Measurements from ENCODE around the gene CALU. TPM values are rescaled to one million over a fixed set of nuclear protein-coding genes. Genes with fewer than 3 reads are reported as not detected.

Gene CALU
- total RNA-seq, 1 donor from 2014 or later = 516 TPM

DNA sequence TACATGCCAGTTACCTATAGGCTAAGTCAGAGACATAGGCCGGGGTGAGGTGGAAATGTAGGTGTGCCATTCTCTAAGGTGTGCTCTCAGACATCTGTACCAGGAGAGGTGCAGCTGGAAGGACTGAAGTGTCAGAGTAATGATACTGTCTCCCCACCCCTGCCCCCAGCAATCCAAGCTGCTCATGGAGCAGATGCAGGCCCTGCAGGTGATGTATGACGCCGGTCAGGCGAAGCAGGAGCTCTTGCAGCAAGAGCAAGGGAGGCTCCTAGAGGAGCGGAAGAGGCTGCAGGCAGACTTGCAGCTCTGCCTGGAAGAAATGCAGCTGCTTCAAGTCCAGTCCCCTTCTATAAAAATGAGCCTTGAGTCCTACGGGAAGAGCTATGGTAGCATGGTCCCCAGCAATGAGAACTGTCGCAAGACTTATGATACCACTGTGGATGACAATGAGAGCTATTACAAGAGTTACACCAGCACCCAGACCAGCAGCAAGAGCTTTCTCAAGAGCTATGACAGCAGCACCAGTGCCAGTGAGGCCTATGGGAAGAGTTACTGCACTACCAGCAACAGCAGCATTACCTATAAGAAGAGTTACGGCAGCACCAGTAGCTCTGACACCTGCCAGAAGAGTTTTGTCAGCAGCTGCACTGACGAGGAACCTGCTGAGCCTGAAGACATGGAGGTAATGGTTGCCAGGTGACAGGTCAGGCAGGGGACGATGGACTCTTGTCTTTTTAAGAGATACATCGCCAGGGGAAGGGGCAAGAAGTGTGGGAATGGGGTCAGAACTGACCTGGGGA lies 72.7 kb downstream of the CALU start:
- H3K36me3 Mint-ChIP-seq (ENCODE audit: unreplicated experiment) = no peaks in the 10 kb centered on the region
- no peak for TF ChIP-seq CTCF (IDR thresholded peaks at IDR 0.05)

GRCh38 chr7:128812514-128813168 lies 73.5 kb downstream of the CALU start:
- no peaks in the 10 kb centered on the region for H3K9me3 Mint-ChIP-seq (ENCODE audit: unreplicated experiment)
- TF ChIP-seq CTCF (IDR thresholded peaks at IDR 0.05) = no peak
- H3K36me3 Mint-ChIP-seq (ENCODE audit: unreplicated experiment) = no peaks in the 10 kb centered on the region
- H3K4me1 Mint-ChIP-seq (ENCODE audit: unreplicated experiment) = no peaks in the 10 kb centered on the region
- no peak overlapping the region for H3K27ac Mint-ChIP-seq (ENCODE audit: unreplicated experiment)
- DNase-seq (ENCODE audit: extremely low spot score, unreplicated experiment) = no peak
- peaks cover 7% of the 10 kb centered on the region for H3K27me3 Mint-ChIP-seq (ENCODE audit: unreplicated experiment)
- no peak overlapping the region for H3K4me3 Mint-ChIP-seq (ENCODE audit: unreplicated experiment)

More for the DNA sequence above, 72.7 kb downstream of the CALU start:
- no peaks in the 10 kb centered on the region for H3K4me1 Mint-ChIP-seq (ENCODE audit: unreplicated experiment)
- no peak overlapping the region for H3K4me3 Mint-ChIP-seq (ENCODE audit: unreplicated experiment)
- DNase-seq (ENCODE audit: extremely low spot score, unreplicated experiment) = no peak
- no peak overlapping the region for H3K27ac Mint-ChIP-seq (ENCODE audit: unreplicated experiment)
- H3K9me3 Mint-ChIP-seq (ENCODE audit: unreplicated experiment) = no peaks in the 10 kb centered on the region
- H3K27me3 Mint-ChIP-seq (ENCODE audit: unreplicated experiment) = peaks cover 6% of the 10 kb centered on the region

GRCh38 chr7:128814499-128814898 lies 75.3 kb downstream of the CALU start:
- no peak for TF ChIP-seq CTCF (IDR thresholded peaks at IDR 0.05)
- DNase-seq (ENCODE audit: extremely low spot score, unreplicated experiment) = no peak
- H3K4me3 Mint-ChIP-seq (ENCODE audit: unreplicated experiment) = no peak overlapping the region
- no peak overlapping the region for H3K27ac Mint-ChIP-seq (ENCODE audit: unreplicated experiment)
- H3K9me3 Mint-ChIP-seq (ENCODE audit: unreplicated experiment) = no peaks in the 10 kb centered on the region
- no peaks in the 10 kb centered on the region for H3K36me3 Mint-ChIP-seq (ENCODE audit: unreplicated experiment)
- no peaks in the 10 kb centered on the region for H3K4me1 Mint-ChIP-seq (ENCODE audit: unreplicated experiment)
- peaks cover 10% of the 10 kb centered on the region for H3K27me3 Mint-ChIP-seq (ENCODE audit: unreplicated experiment)

- no peaks in the 10 kb centered on the region for H3K4me1 Mint-ChIP-seq (ENCODE audit: unreplicated experiment)
- no peak overlapping the region for H3K4me3 Mint-ChIP-seq (ENCODE audit: unreplicated experiment)
- peaks cover 14% of the 10 kb centered on the region for H3K27me3 Mint-ChIP-seq (ENCODE audit: unreplicated experiment)
- no peaks in the 10 kb centered on the region for H3K9me3 Mint-ChIP-seq (ENCODE audit: unreplicated experiment)
- H3K27ac Mint-ChIP-seq (ENCODE audit: unreplicated experiment) = no peak overlapping the region
- no peak for DNase-seq (ENCODE audit: extremely low spot score, unreplicated experiment)
- no peak for TF ChIP-seq CTCF (IDR thresholded peaks at IDR 0.05)
- no peaks in the 10 kb centered on the region for H3K36me3 Mint-ChIP-seq (ENCODE audit: unreplicated experiment)
Measured at GRCh38 chr7:128815289-128815942, 76.3 kb downstream of the CALU start.

- no peak overlapping the region for H3K4me3 Mint-ChIP-seq (ENCODE audit: unreplicated experiment)
- H3K4me1 Mint-ChIP-seq (ENCODE audit: unreplicated experiment) = no peaks in the 10 kb centered on the region
- H3K36me3 Mint-ChIP-seq (ENCODE audit: unreplicated experiment) = no peaks in the 10 kb centered on the region
- H3K27ac Mint-ChIP-seq (ENCODE audit: unreplicated experiment) = no peak overlapping the region
- DNase-seq (ENCODE audit: extremely low spot score, unreplicated experiment) = no peak
- H3K27me3 Mint-ChIP-seq (ENCODE audit: unreplicated experiment) = peaks cover 14% of the 10 kb centered on the region
- H3K9me3 Mint-ChIP-seq (ENCODE audit: unreplicated experiment) = no peaks in the 10 kb centered on the region
- TF ChIP-seq CTCF (IDR thresholded peaks at IDR 0.05) = no peak
Measured at GRCh38 chr7:128818694-128819093, 79.5 kb downstream of the CALU start.
